Spleen (tissue), 7 donors: ENCODE data around the gene CLEC10A.

Source experiments
- CTCF ChIP-seq, 11 experiments: fragments of 200-600 bp in 7 of 11; fragments of 450-650 bp in 4 of 11; sonication (generic) in 4 of 11; IDR thresholded peaks in 8 of 11; conservative IDR thresholded peaks in 3 of 11; 1 replicate in 7 of 11; 2 replicates in 4 of 11; pipeline versions ENCODE4 v1.4.0 to v1.8.0; 2016 to 2021; ENCODE audit warnings: antibody characterized with exemption in 11 of 11, inconsistent platforms in 4 of 11, mild to moderate bottlenecking in 1 of 11
- POLR2A ChIP-seq, 3 donors: fragments of 450-650 bp; IDR thresholded peaks; one replicate each; pipeline ENCODE4 v1.5.1; 2017; ENCODE audit warnings: antibody characterized with exemption in 3 of 3, mild to moderate bottlenecking in 1 of 3
- donor health status: DM: no; HTN: no; CAD: no; lungs with moderate emphysema.
- donor health status: DM: no; HTN: no; CAD: no.
- donor health status: DM: no; HTN: no; CAD: no.

- TF ChIP-seq CTCF (IDR thresholded peaks at IDR 0.05 in 8 of 11, conservative IDR thresholded peaks at IDR 0.05 in 3 of 11) (no peak), POLR2A (IDR thresholded peaks at IDR 0.05) (no peak)
These were observed 36.4 kb downstream of the CLEC10A start, which contains the start of gene SLC16A11 for GRCh38 chr17:7043497-7044198.
